Testis (tissue), 3 donors: ENCODE data around the gene LYPD6B. TPM values are rescaled to one million over a fixed set of nuclear protein-coding genes. Genes with fewer than 3 reads are reported as not detected.
A peak's percentile ranks its signal among the peaks of the same experiment; 100 is the strongest.

ENCODE experiments used
- DNase-seq: peaks from one replicate; pipeline ENCODE4 v3.0.0-alpha.2; 2019
- H3K27ac ChIP-seq, 2 donors: fragments of 200-600 bp; sonication (generic); one replicate each; pipeline ENCODE4 v1.5.1; 2019
- H3K27me3 ChIP-seq: fragments of 200-600 bp; sonication (generic); one replicate; pipeline ENCODE4 v1.5.1; 2019
- H3K36me3 ChIP-seq: fragments of 200-600 bp; sonication (generic); one replicate; pipeline ENCODE4 v1.5.1; 2017; ENCODE audit warnings: low read depth; ENCODE audit errors: missing control alignments
- H3K4me1 ChIP-seq: fragments of 200-600 bp; sonication (generic); one replicate; pipeline ENCODE4 v1.5.1; 2019
- H3K4me3 ChIP-seq, 2 donors: fragments of 200-600 bp; sonication (generic); one replicate each; pipeline ENCODE4 v1.5.1; 2017 to 2019
- H3K9me3 ChIP-seq: fragments of 200-600 bp; sonication (generic); one replicate; pipeline ENCODE4 v1.5.1; 2017
- POLR2A ChIP-seq: fragments of 450-650 bp; IDR thresholded peaks from one replicate; pipeline ENCODE4 v1.6.1; 2017; ENCODE audit warnings: antibody characterized with exemption, mild to moderate bottlenecking, moderate library complexity
- whole genome bisulfite sequencing, 2 donors: methylation state at CpG; one replicate each; pipeline ENCODE4 v1.1.5; 2018; 5-methylcytosine and 5-hydroxymethylcytosine counted together
- intact Hi-C: fragments of 100-400 bp; cut with DNase I; formaldehyde crosslinking; loops from one replicate; pipeline ENCODE4 v1.15.1; 2023; ENCODE audit warnings: low total_unique reads
- polyA plus RNA-seq: library from polyadenylated mRNA; stranded (reverse); fragments of 350-450 nt; fragmentation: Illumina TruSeq; extraction: RNeasy Lipid Tissue Mini Kit (QIAGEN cat#74804); gene quantifications from one replicate; pipeline ENCODE4 v1.2.3, GENCODE V29; 2014; ENCODE audit warnings: low read depth, low replicate concordance; ENCODE audit not compliant: insufficient read depth
- total RNA-seq, 2 donors: library from RNA; depleted of rRNA; stranded (reverse); fragments of >200 nt; gene quantifications; one replicate each; pipeline ENCODE4 v1.2.3, GENCODE V29; 2016
- TF ChIP-seq, protein P1 (sequence below), 3 experiments: fragments of 450-650 bp in 2 of 3; fragments of 200-600 bp in 1 of 3; sonication (generic) in 1 of 3; IDR thresholded peaks; one replicate each; pipeline ENCODE4 v1.5.1; 2016 to 2019; ENCODE audit warnings: antibody characterized with exemption in 3 of 3, mild to moderate bottlenecking in 2 of 3, moderate library complexity in 1 of 3

Gene LYPD6B
- total and polyA plus RNA-seq, 3 donors from 2014 or later = 41.9 to 53.0 (median 45.2) TPM

DNA sequence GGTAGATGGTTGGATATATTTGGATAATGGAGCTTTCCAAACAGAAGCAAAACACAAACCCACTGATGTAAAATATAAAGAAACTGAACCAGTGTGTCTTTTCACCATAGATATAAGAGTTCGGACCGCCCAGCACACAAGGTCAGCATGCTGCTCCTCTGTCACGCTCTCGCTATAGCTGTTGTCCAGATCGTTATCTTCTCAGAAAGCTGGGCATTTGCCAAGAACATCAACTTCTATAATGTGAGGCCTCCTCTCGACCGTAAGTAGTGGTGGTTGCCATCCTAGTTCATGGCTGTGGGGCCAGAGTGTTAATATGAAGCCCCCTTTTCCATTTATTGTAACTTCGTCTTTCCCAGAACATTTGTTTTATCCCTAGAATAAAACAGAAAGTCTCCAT, 166.6 kb downstream of the LYPD6B start:
- Histone ChIP-seq H3K27me3 (no peaks in the 10 kb centered on the region), H3K27ac (no peak overlapping the region), H3K9me3 (no peaks in the 10 kb centered on the region), H3K4me3 (no peak overlapping the region), H3K36me3 (no peaks in the 10 kb centered on the region), H3K4me1 (no peaks in the 10 kb centered on the region)
- intact Hi-C loops = no loop called here
- no peak for DNase-seq
- no peak for TF ChIP-seq POLR2A
- TF ChIP-seq, protein P1, sequence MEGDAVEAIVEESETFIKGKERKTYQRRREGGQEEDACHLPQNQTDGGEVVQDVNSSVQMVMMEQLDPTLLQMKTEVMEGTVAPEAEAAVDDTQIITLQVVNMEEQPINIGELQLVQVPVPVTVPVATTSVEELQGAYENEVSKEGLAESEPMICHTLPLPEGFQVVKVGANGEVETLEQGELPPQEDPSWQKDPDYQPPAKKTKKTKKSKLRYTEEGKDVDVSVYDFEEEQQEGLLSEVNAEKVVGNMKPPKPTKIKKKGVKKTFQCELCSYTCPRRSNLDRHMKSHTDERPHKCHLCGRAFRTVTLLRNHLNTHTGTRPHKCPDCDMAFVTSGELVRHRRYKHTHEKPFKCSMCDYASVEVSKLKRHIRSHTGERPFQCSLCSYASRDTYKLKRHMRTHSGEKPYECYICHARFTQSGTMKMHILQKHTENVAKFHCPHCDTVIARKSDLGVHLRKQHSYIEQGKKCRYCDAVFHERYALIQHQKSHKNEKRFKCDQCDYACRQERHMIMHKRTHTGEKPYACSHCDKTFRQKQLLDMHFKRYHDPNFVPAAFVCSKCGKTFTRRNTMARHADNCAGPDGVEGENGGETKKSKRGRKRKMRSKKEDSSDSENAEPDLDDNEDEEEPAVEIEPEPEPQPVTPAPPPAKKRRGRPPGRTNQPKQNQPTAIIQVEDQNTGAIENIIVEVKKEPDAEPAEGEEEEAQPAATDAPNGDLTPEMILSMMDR (IDR thresholded peaks at IDR 0.05) = no peak
- 79 to 80% methylated on average over 8 of the region's 8 CpGs for WGBS, 2 donors

DNA sequence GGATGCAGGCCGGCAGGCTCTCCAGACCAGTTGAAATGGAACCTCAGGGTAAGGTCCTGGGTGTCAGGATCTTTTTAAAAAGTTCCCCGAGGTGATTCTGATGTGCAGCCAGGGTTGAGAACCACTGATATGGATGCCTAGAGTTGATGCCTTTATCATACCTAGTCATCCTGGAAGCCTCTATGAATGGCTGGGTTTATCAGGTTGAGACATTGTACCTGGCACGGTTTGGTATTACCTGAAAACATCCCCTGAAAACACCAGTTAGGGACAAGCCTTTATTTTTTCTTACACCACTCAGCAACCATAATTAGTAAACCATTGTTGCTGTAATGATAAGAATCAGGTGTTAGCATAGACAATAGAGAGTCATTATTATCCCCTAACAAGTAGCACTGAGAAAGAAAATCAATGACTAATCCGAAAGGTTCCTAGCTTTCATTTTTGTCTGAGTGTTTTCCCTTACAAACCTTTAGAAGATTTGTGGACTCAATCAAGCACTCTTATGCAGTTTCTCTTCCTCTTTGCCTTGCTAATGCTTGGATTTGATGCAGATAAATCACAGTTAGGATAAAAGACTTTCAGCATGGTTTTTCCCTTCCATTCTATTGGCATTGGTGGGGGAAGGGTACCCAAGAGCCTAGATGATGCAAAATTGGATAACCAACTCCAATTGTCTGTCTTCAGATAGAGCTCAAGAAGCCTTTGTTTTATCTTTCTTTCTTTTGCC, 175.4 kb downstream of the LYPD6B start:
- H3K27me3 ChIP-seq = no peaks in the 10 kb centered on the region
- H3K36me3 ChIP-seq = no peaks in the 10 kb centered on the region
- TF ChIP-seq POLR2A = no peak
- TF ChIP-seq, protein P1 (IDR thresholded peaks at IDR 0.05) = no peak
- H3K9me3 ChIP-seq = no peaks in the 10 kb centered on the region
- no peak for DNase-seq
- intact Hi-C loops = no loop called here
- no peaks in the 10 kb centered on the region for H3K4me1 ChIP-seq
- 85 to 88% methylated on average over 4 of the region's 4 CpGs for WGBS, 2 donors
- no peak overlapping the region for H3K4me3 ChIP-seq
- no peak overlapping the region for H3K27ac ChIP-seq

DNA sequence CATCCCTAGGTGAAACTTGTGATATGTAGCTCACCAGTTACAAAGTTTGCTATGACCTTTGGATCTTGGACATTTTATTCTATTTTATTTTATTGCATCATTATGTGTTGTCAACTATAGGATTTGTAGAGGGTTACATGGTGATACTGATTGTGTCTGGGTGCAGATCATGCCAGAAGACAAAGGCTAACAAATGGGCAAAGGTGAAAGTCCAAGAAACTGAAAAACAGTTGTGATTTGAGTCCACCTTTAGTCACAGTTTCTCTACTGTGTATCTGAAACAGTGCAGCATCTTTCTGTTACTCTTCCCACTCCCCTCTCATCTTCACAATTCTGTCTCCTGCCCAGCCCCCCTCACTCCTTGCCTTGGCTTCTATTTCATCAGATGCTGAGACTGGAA, 180.0 kb downstream of the LYPD6B start:
- intact Hi-C loops = no loop called here
- Histone ChIP-seq H3K36me3 (no peaks in the 10 kb centered on the region), H3K4me3 (no peak overlapping the region), H3K4me1 (no peaks in the 10 kb centered on the region), H3K27me3 (no peaks in the 10 kb centered on the region), H3K9me3 (no peaks in the 10 kb centered on the region), H3K27ac (peak overlapping the region in 1 of 2 donors; percentile 56)
- DNase-seq = no peak
- TF ChIP-seq, protein P1 (IDR thresholded peaks at IDR 0.05) = no peak
- no peak for TF ChIP-seq POLR2A

DNA sequence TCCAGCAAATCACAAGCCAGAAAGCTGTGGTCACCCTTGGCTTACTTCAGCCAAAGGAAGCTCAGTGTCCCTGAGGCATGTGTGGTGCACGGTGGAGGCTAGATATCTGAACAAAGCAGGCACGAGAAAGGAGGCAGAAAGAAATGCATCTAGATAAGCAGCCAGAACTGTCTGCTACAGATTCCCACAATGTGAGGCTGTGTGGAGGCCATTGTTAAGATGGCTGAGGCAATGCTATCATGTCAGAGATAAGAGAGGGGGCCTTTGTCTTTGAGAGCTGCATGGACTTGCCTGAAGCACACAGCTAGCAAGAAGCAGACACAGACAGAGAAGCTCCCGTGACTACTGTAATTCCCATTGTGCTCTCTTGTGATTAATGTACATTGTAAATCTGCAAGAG, 181.4 kb downstream of the LYPD6B start:
- intact Hi-C loops = no loop called here
- no peaks in the 10 kb centered on the region for H3K4me1 ChIP-seq
- peak; percentile 70 for DNase-seq
- TF ChIP-seq, protein P1 (IDR thresholded peaks at IDR 0.05) = no peak
- TF ChIP-seq POLR2A = no peak
- 49 to 54% methylated on average over 3 of the region's 3 CpGs for WGBS, 2 donors
- no peaks in the 10 kb centered on the region for H3K27me3 ChIP-seq
- H3K36me3 ChIP-seq = no peaks in the 10 kb centered on the region
- H3K9me3 ChIP-seq = no peaks in the 10 kb centered on the region
- no peak overlapping the region for H3K4me3 ChIP-seq
- peak overlapping the region; percentile 49 to 56 for H3K27ac ChIP-seq

DNA sequence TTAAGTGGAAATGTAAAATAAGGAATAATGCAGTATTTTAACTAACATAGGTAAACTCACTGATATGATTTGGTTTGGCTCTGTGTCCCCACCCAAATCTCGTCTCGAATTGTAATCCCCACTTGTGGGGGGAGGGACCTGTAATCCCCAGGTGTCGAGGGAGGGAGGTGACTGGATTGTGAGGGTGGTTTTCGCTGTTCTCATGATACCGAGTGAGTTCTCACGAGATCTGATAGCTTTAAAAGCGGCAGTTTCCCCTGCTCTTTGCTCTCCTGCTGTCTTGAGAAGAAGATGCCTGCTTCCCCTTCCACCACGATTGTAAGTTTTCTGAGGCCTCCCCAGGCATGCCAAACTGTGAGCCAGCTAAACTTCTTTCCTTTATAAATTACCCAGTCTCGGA, 182.5 kb downstream of the LYPD6B start:
- Histone ChIP-seq H3K27me3 (no peaks in the 10 kb centered on the region), H3K9me3 (no peaks in the 10 kb centered on the region), H3K4me1 (no peaks in the 10 kb centered on the region), H3K27ac (no peak overlapping the region), H3K4me3 (no peak overlapping the region), H3K36me3 (no peaks in the 10 kb centered on the region)
- 72 to 74% methylated on average over 9 of the region's 9 CpGs for WGBS, 2 donors
- intact Hi-C loops = no loop called here
- TF ChIP-seq, protein P1 (IDR thresholded peaks at IDR 0.05) = no peak
- TF ChIP-seq POLR2A = no peak
- no peak for DNase-seq
